Thyroid gland (tissue), 4 donors: ENCODE data around the gene PGM5.
"Not testable (repeated sequence)": the region's sequence is repeated elsewhere in the genome, so short reads cannot be mapped to it uniquely, and the experiment has no call there.

Source experiments
- CTCF ChIP-seq, 6 experiments: fragments of 200-600 bp in 3 of 6; fragments of 450-650 bp in 3 of 6; sonication (generic) in 3 of 6; IDR thresholded peaks; one replicate each; pipeline ENCODE4 v1.5.1; 2016 to 2019; ENCODE audit warnings: antibody characterized with exemption in 6 of 6, mild to moderate bottlenecking in 2 of 6, inconsistent platforms in 1 of 6, moderate library complexity in 1 of 6
- POLR2A ChIP-seq, 2 donors: fragments of 450-650 bp; IDR thresholded peaks; one replicate each; pipeline ENCODE4 v1.6.1; 2017; ENCODE audit warnings: antibody characterized with exemption in 2 of 2, mild to moderate bottlenecking in 2 of 2, moderate library complexity in 1 of 2

- not testable (repeated sequence) for TF ChIP-seq CTCF, POLR2A (IDR thresholded peaks at IDR 0.05)
Observed at GRCh38 chr9:68356380-68357118, at the start of gene PGM5.
